ENCODE data around the gene VPS72.

Gene VPS72

GRCh38 chr1:151137789-151138188 is 52.2 kb downstream of the VPS72 start:
- DNase-seq = no peak
- no peak overlapping the region for H3K27ac Mint-ChIP-seq
- H3K36me3 Mint-ChIP-seq (ENCODE audit: low read depth) = peaks cover 66% of the 10 kb centered on the region

DNA sequence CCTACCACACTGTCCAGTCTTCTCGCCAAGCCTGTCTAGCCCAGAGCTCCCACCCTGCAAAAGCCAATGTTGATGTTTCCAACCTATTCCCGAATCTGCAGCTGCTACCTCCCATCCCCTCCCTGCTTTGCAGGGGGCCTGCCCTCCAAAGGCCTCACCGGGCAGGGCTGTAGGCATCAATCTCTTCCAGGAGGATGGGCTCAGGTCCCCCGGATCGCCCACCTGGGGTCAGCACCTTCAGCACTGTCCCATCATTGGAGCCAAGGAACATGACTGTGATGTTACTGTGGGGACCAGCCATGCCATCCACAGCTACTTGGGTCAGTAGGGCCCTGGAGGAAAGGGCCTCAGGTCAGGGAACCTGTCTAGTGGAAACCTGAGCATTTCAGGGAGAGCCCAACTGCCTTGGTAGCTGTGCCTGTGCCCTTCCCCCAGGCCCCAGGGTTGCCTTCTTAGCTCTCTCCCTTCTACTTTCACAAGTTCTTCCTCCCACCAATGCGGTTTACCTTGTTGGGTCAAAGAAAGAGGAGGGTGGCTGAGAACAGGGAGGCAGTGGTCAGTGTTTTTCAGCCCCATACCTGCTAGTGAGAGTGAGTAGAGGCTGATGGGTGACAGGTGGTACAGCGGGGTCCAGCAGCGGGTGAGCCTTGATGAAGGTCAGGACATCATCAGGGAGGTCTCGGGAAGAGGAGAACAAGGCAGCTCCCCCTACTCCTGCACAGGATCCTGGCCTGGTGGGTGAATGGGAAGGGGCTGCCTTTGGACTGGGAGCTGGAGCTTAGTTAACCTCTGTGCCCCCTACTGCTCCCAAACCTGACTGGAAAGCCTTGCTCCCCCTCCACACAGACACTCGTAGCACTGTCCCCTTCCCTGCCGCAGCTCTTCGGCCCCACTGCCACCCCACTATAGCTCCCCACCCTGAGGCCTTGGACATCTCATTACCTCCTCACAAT is 54.3 kb downstream of the VPS72 start:
- Mint-ChIP-seq H3K4me3 (no peak overlapping the region), H3K27me3 (ENCODE audit: low read depth, poor library complexity) (peaks cover 37% of the 10 kb centered on the region), H3K36me3 (ENCODE audit: low read depth) (peaks cover 61% of the 10 kb centered on the region), H3K9me3 (no peaks in the 10 kb centered on the region), H3K4me1 (peaks cover 15% of the 10 kb centered on the region), H3K27ac (no peak overlapping the region)
- no peak for DNase-seq
- no peak for TF ChIP-seq CTCF (IDR thresholded peaks at IDR 0.05)

More at GRCh38 chr1:151137789-151138188, 52.2 kb downstream of the VPS72 start:
- peaks cover 32% of the 10 kb centered on the region for H3K27me3 Mint-ChIP-seq (ENCODE audit: low read depth, poor library complexity)
- no peak overlapping the region for H3K4me3 Mint-ChIP-seq
- H3K9me3 Mint-ChIP-seq = no peaks in the 10 kb centered on the region
- TF ChIP-seq CTCF (IDR thresholded peaks at IDR 0.05) = no peak
- H3K4me1 Mint-ChIP-seq = peaks cover 7% of the 10 kb centered on the region

DNA sequence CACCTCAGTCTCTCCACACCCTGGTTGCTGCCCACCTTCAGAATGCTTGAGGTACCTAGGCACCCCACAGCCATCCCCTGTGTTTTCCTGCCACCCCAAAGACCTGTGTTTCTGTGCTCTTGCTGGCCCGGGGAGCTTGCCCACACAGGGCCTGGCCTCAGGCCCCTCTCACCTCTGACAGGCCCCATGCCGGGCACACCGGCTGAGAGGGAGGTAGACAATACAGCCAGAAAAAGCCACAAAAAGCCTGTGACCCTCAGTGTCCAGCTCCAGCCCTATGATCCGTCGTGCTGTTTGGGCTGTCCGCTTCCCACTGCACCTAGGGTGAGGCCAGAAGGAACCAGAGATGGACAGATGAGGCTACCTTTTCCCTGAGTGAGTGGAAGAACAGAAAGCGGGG is 55.0 kb downstream of the VPS72 start:
- TF ChIP-seq CTCF (IDR thresholded peaks at IDR 0.05) = no peak
- Mint-ChIP-seq H3K9me3 (no peaks in the 10 kb centered on the region), H3K27ac (no peak overlapping the region), H3K27me3 (ENCODE audit: low read depth, poor library complexity) (peaks cover 41% of the 10 kb centered on the region), H3K4me3 (no peak overlapping the region), H3K4me1 (peaks cover 17% of the 10 kb centered on the region), H3K36me3 (ENCODE audit: low read depth) (peaks cover 61% of the 10 kb centered on the region)
- no peak for DNase-seq

DNA sequence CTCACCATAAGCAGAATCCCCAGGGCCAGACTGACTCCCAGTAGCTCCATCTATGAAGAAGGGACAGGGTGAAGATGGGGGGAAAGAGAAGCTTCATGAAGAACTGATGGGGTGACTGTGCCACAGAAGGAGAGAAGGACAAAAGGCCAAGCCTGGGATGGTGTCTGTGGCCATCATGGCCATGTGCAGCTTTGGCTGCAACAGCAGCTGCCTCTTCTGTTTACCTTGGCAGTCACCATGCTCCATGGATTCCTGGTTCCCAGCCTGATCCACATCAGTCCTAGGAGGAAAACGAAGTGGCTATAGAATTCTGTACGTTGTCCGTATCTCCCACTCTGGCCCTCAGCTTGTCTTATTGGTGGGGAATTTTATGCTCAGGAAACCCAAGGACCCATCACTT is 55.6 kb downstream of the VPS72 start:
- no peak overlapping the region for H3K27ac Mint-ChIP-seq
- DNase-seq = no peak
- TF ChIP-seq CTCF (IDR thresholded peaks at IDR 0.05) = no peak
- no peaks in the 10 kb centered on the region for H3K9me3 Mint-ChIP-seq
- peaks cover 55% of the 10 kb centered on the region for H3K36me3 Mint-ChIP-seq (ENCODE audit: low read depth)
- H3K4me3 Mint-ChIP-seq = no peak overlapping the region
- peaks cover 17% of the 10 kb centered on the region for H3K4me1 Mint-ChIP-seq
- peaks cover 39% of the 10 kb centered on the region for H3K27me3 Mint-ChIP-seq (ENCODE audit: low read depth, poor library complexity)

DNA sequence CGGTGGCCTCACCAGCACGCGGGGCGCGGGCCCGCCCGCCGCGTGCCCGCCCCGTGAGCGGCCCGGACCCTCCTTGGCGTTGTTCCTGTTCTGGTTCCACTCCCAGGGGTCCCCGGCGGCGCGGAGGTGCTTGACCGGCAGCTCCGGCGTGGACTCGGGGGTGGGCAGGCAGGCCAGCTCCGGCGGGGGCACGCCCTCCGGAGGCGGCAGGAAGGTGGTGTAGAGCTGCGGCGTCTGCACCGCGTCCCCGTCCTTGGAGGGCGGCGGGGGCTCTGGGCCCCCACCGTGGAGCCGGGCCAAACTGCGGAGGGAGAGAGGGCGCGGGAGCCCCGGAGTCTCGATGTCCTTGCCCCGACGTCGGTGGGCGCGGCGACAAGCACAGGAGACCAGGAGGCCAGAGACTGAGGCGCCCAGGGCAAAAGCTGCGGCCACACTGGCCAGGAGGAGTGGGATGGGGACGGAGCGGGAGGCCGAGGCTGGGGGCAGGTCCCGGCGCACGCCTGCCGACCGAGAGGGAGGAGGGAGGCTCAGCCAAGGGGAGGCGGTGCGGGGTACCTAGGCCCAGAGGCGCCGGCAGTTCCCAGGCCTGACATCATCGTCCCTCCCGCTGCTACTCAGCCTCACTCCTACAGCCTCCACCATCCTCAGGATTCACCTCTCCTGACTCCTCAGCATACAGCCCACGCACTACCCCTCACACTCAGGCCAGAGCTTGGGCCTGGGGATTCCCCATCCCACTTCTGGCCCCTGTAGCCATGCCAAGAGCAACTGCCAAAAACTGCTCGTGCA is 56.8 kb downstream of the VPS72 start:
- peaks cover 24% of the 10 kb centered on the region for H3K4me1 Mint-ChIP-seq
- H3K27me3 Mint-ChIP-seq (ENCODE audit: low read depth, poor library complexity) = peaks cover 38% of the 10 kb centered on the region
- no peaks in the 10 kb centered on the region for H3K9me3 Mint-ChIP-seq
- H3K27ac Mint-ChIP-seq = no peak overlapping the region
- H3K36me3 Mint-ChIP-seq (ENCODE audit: low read depth) = peaks cover 45% of the 10 kb centered on the region
- TF ChIP-seq CTCF (IDR thresholded peaks at IDR 0.05) = no peak
- H3K4me3 Mint-ChIP-seq = peak overlapping the region; percentile 63
- peak; percentile 42 for DNase-seq
